ENCODE measurements around the gene ZER1.
"Not testable (repeated sequence)": the region's sequence is repeated elsewhere in the genome, so short reads cannot be mapped to it uniquely, and the experiment has no call there.

The ZER1 gene

DNA sequence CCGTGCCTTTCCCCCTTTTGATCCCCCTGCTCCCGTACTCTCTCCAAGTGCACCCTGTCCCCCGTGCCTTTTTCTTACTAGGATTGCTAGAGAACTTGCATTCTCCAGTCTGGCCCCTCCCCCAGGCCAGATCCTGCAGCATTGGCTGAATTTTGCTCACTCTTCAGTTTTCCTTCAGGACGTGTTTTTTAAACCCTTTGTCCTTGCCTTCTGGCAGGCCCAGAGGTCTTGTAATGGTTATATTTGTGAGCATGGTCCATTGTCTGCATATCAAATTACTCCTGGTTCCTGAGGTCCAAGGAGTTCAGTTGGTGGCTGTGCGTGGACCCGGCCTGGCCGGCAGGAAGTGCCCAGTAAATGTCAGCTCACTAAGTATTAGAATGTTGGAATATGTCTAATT lies 15.9 kb upstream of the ZER1 start:
- peak overlapping the region; percentile 63 for H3K27ac ChIP-seq
- no peak for TF ChIP-seq ZFX (IDR thresholded peaks at IDR 0.05; ENCODE audit: borderline replicate concordance)
- TF ChIP-seq, protein P1, sequence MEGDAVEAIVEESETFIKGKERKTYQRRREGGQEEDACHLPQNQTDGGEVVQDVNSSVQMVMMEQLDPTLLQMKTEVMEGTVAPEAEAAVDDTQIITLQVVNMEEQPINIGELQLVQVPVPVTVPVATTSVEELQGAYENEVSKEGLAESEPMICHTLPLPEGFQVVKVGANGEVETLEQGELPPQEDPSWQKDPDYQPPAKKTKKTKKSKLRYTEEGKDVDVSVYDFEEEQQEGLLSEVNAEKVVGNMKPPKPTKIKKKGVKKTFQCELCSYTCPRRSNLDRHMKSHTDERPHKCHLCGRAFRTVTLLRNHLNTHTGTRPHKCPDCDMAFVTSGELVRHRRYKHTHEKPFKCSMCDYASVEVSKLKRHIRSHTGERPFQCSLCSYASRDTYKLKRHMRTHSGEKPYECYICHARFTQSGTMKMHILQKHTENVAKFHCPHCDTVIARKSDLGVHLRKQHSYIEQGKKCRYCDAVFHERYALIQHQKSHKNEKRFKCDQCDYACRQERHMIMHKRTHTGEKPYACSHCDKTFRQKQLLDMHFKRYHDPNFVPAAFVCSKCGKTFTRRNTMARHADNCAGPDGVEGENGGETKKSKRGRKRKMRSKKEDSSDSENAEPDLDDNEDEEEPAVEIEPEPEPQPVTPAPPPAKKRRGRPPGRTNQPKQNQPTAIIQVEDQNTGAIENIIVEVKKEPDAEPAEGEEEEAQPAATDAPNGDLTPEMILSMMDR (IDR thresholded peaks at IDR 0.05), result no peak

DNA sequence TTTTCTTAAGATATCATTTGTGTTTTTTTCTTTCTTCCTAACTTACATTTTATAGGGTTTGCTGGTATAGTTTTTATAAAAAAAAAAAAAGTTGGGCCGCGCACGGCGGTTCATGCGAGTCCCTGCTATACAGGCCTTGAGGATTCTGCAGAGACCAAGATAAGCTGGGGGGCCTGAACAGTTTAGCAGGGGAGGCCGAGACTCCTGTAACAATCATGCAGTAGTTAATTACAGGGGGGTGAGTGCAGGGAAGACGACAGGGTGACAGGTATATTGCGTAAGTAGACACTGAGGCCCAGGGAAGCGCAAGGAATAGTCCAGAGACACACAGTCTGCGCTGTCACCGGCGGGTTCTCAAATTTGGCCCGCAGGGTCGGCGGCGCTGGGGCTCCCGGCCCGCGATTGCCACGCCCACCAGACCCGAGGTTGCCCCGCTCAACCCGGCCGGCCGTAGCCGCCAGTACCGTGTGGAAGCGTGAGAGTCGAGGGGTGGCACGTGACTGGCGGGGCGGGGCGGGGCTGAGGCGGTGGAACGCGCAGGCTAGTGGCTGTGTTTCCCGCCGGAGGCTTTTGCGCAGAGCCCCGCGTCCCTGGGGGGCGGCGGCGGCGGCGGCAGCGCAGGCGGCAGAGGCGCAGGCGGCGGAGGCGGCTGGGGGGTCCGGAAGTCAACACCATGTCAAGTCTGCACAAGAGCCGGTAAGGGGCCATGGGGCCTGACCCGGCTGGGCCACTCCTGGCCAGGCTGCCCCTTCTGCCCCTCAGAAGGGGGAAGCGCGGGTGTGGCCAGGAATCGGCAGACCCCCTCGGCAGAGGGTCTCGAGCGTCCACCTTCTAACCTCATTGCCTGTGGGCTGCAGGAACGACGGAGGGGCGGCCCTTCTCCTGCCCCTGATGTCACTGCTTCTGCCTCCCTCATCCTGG lies 15.2 kb upstream of the ZER1 start, which contains the start of gene TBC1D13:
TSS of gene TBC1D13 (plus strand) at position 573 of the 921 bp plus-strand sequence. CDS start at position 674, 101 bp downstream.
- H3K27ac ChIP-seq, result peak within 1 kb of the TSS; percentile 63
- TF ChIP-seq, protein P1 (IDR thresholded peaks at IDR 0.05), result no peak
- no peak for TF ChIP-seq ZFX (IDR thresholded peaks at IDR 0.05; ENCODE audit: borderline replicate concordance)

DNA sequence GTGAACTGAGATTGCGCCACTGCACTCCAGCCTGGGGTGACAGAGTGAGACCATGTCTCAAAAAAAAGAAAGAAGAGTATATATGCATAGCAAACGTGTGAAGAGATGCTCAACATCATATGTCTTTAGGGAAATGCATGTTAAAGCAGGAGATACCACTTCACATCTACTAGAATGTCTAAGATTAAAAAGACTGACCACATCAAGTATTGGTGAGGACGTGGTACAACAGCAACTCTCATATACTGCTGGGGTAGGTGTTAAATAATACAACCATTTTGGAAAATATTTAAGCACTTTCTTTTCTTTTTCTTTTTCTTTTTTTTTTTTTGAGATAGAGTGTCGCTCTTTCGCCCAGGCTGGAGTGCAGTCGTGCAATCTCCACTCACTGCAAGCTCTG lies 13.7 kb upstream of the ZER1 start:
- TF ChIP-seq, protein P1 (IDR thresholded peaks at IDR 0.05), result no peak
- TF ChIP-seq ZFX (IDR thresholded peaks at IDR 0.05; ENCODE audit: borderline replicate concordance), result no peak
- H3K27ac ChIP-seq, result no peak overlapping the region

DNA sequence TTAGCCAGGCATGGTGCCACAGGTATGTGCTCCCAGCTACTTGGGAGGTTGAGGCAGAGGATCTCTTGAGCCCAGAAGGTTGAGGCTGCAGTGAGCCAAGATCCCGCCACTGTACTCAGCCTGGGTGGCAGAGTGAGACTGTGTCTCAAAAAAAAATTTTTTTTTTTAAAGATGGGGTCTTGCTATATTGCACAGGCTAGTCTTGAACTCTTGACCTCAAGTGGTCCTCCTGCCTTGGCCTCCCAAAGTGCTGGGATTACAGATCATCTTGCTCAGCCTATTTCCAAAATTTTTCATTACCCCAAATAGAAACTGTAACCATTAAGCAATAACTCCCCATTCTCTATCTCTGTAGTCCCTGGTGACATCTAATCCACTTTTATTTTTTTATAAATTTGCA lies 10.9 kb upstream of the ZER1 start:
- TF ChIP-seq, protein P1 (IDR thresholded peaks at IDR 0.05), result no peak
- TF ChIP-seq ZFX (IDR thresholded peaks at IDR 0.05; ENCODE audit: borderline replicate concordance), result no peak
- no peak overlapping the region for H3K27ac ChIP-seq

DNA sequence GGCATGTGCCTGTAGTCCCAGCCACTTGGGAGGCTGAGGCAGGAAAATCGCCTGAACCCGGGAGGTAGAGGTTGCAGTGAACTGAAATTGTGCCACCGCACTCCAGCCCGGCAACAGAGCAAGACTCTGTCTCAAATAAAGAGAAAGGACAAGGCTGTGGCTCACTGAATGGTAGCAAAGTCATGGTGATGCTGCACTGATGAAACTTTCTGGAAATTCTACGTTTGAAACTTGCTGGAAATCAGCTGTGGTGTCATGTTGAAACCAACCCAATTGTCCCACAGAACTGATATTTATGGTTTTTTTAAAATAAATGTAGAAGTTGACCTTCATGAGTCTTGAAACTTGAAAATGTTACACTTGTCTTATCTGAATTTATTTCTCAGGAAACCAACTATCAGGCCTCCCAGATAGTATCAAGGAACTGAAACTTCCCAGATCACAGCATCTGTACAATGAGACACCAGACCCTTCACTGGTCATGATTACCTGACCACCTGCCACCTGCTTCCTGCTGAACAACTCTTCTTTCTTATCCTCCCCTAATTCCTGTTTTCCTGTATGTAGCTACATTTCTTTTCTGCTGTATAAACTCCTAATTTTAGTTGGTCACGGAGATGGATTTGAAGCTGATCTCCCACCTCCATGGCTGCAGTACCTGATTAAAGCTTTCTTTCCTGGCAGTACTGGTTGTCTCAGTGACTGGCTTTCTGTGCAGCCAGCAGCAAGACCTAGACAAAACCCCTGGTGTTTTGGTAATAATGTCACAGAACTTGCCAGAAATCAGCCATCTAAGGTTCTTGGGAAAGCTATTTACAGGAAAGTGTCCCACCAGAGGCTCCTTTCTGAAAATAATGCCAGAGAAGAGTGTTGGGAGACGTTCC lies 9.7 kb upstream of the ZER1 start:
- no peak for TF ChIP-seq ZFX (IDR thresholded peaks at IDR 0.05; ENCODE audit: borderline replicate concordance)
- TF ChIP-seq, protein P1 (IDR thresholded peaks at IDR 0.05), result no peak
- no peak overlapping the region for H3K27ac ChIP-seq

DNA sequence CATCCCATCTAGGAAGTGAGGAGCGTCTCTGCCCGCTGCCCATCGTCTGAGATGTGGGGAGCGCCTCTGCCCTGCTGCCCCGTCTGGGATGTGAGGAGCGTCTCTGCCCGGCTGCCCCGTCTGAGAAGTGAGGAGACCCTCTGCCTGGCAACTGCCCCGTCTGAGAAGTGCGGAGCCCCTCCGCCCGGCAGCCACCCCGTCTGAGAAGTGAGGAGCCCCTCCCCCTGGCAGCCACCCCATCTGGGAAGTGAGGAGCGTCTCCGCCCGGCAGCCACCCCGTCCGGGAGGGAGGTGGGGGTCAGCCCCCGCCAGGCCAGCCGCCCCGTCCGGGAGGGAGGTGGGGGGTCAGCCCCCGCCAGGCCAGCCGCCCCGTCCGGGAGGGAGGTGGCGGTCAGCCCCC lies 8.4 kb upstream of the ZER1 start:
- H3K27ac ChIP-seq, result not testable (repeated sequence)

DNA sequence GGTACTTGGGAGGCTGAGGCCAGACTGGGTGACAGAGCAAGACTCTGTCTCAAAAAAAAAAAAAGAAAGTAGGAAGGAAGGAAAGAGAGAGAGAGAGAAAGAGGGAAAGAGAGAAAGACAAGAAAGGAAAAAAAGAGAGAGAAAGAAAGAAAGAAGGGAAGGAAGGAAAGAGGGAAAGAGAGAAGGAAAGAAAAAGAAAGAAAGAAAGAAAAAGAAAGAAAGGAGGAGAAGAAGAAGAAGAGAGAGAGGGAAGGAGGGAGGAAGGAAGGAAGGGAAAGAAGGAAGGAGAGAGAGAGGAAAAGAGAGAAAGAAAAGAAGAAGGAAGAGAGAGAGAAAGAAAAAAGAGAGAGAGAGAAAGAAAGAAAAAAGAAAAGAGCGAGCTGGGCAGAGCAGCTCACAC lies 3.1 kb upstream of the ZER1 start:
- TF ChIP-seq ZFX (IDR thresholded peaks at IDR 0.05; ENCODE audit: borderline replicate concordance), result no peak
- TF ChIP-seq, protein P1 (IDR thresholded peaks at IDR 0.05), result no peak
- H3K27ac ChIP-seq, result no peak overlapping the region
